Gastrocnemius medialis (tissue), 4 donors: ENCODE measurements around the gene SH2D7. TPM values are rescaled to one million over a fixed set of nuclear protein-coding genes. Genes with fewer than 3 reads are reported as not detected.
A peak's percentile ranks its signal among the peaks of the same experiment; 100 is the strongest.

ENCODE experiments used
- ATAC-seq, 2 donors: fragments of 150-250 bp; one replicate each; pipeline ENCODE4 v1.9.1; 2016
- DNase-seq, 2 donors: peaks; one replicate each; pipeline ENCODE4 v3.0.0-alpha.2; 2019
- H3K27ac ChIP-seq, 4 donors: fragments of 200-600 bp; sonication (generic); 1 replicate in 1 of 4; 2 replicates in 3 of 4; pipeline ENCODE4 v1.5.1; 2016 to 2018; ENCODE audit warnings: mild to moderate bottlenecking in 2 of 4, moderate library complexity in 1 of 4
- H3K27me3 ChIP-seq, 3 donors: fragments of 200-600 bp; sonication (generic) in 2 of 3; 1 replicate in 1 of 3; 2 replicates in 2 of 3; pipeline versions ENCODE4 v1.5.1 to v1.6.0; 2016 to 2019; ENCODE audit warnings: mild to moderate bottlenecking in 1 of 3, moderate library complexity in 1 of 3
- H3K36me3 ChIP-seq, 2 donors: fragments of 200-600 bp; sonication (generic) in 1 of 2; one replicate each; pipeline ENCODE4 v1.5.1; 2017 to 2018
- H3K4me1 ChIP-seq, 2 donors: fragments of 200-600 bp; sonication (generic) in 1 of 2; one replicate each; pipeline ENCODE4 v1.5.1; 2016 to 2017; ENCODE audit warnings: mild to moderate bottlenecking in 2 of 2
- H3K4me3 ChIP-seq, 4 donors: fragments of 200-600 bp; sonication (generic) in 3 of 4; 1 replicate in 1 of 4; 2 replicates in 3 of 4; pipeline ENCODE4 v1.5.1; 2016 to 2019; ENCODE audit warnings: mild to moderate bottlenecking in 2 of 4
- H3K9me3 ChIP-seq, 3 donors: fragments of 200-600 bp; sonication (generic) in 2 of 3; 1 replicate in 1 of 3; 2 replicates in 2 of 3; pipeline ENCODE4 v1.5.1; 2016 to 2019
- CTCF ChIP-seq, 5 experiments: fragments of 450-650 bp in 3 of 5; fragments of 200-600 bp in 2 of 5; sonication (generic) in 2 of 5; IDR thresholded peaks in 4 of 5; conservative IDR thresholded peaks in 1 of 5; 1 replicate in 4 of 5; 2 replicates in 1 of 5; pipeline ENCODE4 v1.5.1; 2016 to 2019; ENCODE audit warnings: antibody characterized with exemption in 5 of 5, mild to moderate bottlenecking in 3 of 5, moderate library complexity in 3 of 5
- POLR2A ChIP-seq, 2 donors: fragments of 450-650 bp; IDR thresholded peaks; one replicate each; pipeline ENCODE4 v1.6.1; 2017; ENCODE audit warnings: antibody characterized with exemption in 2 of 2, mild to moderate bottlenecking in 2 of 2, moderate library complexity in 2 of 2
- in situ Hi-C, 4 donors: fragments of 200-750 bp; cut with MboI; loops; one replicate each; pipeline versions ENCODE4 v1.15.0 to v1.8.0; 2017; ENCODE audit warnings: low sequenced_read_pairs in 4 of 4
- intact Hi-C: fragments of 100-400 bp; cut with DNase I; formaldehyde crosslinking; loops from one replicate; pipeline ENCODE4 v1.15.1; 2023; ENCODE audit warnings: low total_unique reads
- total RNA-seq, 4 donors: library from RNA; depleted of rRNA; stranded (reverse); fragments of >200 nt; gene quantifications; one replicate each; pipeline versions ENCODE4 v1.1.0 to v1.2.3, GENCODE V29; 2016

The SH2D7 gene
- total RNA-seq, 4 donors from 2014 or later = not detected

GRCh38 chr15:78131295-78132061, 39.1 kb downstream of the SH2D7 start, which contains the start of gene CIB2:
CIB2 (minus strand) TSS chr15:78131445; CDS start chr15:78131215, 230 bp downstream.
- in situ Hi-C loops = loop anchor here in 2 of 4 donors (25.0 kb wide), 1 partner anchor 306 kb away; the partner anchor contains the start of gene IREB2 (in 2 of the 2)

GRCh38 chr15:78133801-78134200, 41.4 kb downstream of the SH2D7 start:
- Histone ChIP-seq H3K4me1 (peaks cover 19% of the 10 kb centered on the region in 2 donors), H3K4me3 (no peak overlapping the region), H3K27ac (no peak overlapping the region), H3K9me3 (no peaks in the 10 kb centered on the region), H3K27me3 (no peaks in the 10 kb centered on the region), H3K36me3 (no peaks in the 10 kb centered on the region)
- DNase-seq (no peak), ATAC-seq (no peak)
- in situ Hi-C loops = loop anchor here in 2 of 4 donors (25.0 kb wide), 1 partner anchor 304 kb away; the partner anchor contains the start of gene IREB2 (in 2 of the 2)
- TF ChIP-seq CTCF (IDR thresholded peaks at IDR 0.05 in 4 of 5, conservative IDR thresholded peaks at IDR 0.05 in 1 of 5) = no peak
- no peak for TF ChIP-seq POLR2A (IDR thresholded peaks at IDR 0.05)
- intact Hi-C loops = loop anchor here (5.0 kb wide), 1 partner anchor 44 kb away; no protein-coding TSS in a partner anchor

More at GRCh38 chr15:78131295-78132061, 39.1 kb downstream of the SH2D7 start, which contains the start of gene CIB2:
- Histone ChIP-seq H3K36me3 (no peaks in the 10 kb centered on the region), H3K4me3 (peak within 1 kb of the TSS; percentile 65 to 98 (median 70)), H3K4me1 (peaks cover 21 to 22% of the 10 kb centered on the region in 2 donors), H3K27me3 (no peaks in the 10 kb centered on the region), H3K27ac (peak within 1 kb of the TSS; percentile 69 to 83 (median 75)), H3K9me3 (no peaks in the 10 kb centered on the region)
- ATAC-seq (peak; percentile 71 to 72), DNase-seq (peak; percentile 35 to 54)
- TF ChIP-seq CTCF (IDR thresholded peaks at IDR 0.05 in 4 of 5, conservative IDR thresholded peaks at IDR 0.05 in 1 of 5) = peak; percentile 60 to 95 (median 93)
- no peak for TF ChIP-seq POLR2A (IDR thresholded peaks at IDR 0.05)
- intact Hi-C loops = loop anchor here (1.0 to 5.0 kb wide), 4 partner anchors 18 to 110 kb away; partner anchors contain the start of gene IDH3A

GRCh38 chr15:78139578-78139977, 47.2 kb downstream of the SH2D7 start:
- in situ Hi-C loops = loop anchor here in 2 of 4 donors (25.0 kb wide), 1 partner anchor 298 kb away; the partner anchor contains the start of gene IREB2 (in 2 of the 2)
- H3K27me3 ChIP-seq = no peaks in the 10 kb centered on the region
- ATAC-seq = no peak

DNA sequence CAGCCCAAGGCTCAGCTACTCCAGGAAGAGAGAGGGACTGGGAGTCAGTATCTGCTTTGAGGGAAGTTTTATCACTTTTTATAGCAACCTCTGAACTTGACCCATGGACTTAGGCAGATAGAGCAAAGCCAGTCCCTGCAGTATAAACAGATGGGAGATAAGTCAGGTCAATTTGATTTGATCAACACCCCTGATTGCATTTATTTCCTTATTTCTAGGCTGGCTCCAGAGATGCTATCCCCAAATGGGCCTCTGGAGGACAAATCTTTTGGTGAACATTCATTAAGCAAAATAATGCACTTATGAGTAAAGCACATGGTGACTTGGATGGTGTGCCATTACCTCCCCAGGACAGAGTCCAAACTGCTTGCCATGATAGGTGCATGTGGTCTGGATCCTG, 47.9 kb downstream of the SH2D7 start:
- H3K9me3 ChIP-seq = no peaks in the 10 kb centered on the region
- intact Hi-C loops = loop anchor here (10.0 kb wide), 1 partner anchor 295 kb away; the partner anchor contains the start of gene IREB2
- TF ChIP-seq POLR2A (IDR thresholded peaks at IDR 0.05) (no peak), CTCF (IDR thresholded peaks at IDR 0.05 in 4 of 5, conservative IDR thresholded peaks at IDR 0.05 in 1 of 5) (no peak)
- H3K36me3 ChIP-seq = no peaks in the 10 kb centered on the region
- DNase-seq = no peak
- ATAC-seq = no peak
- H3K4me1 ChIP-seq = no peaks in the 10 kb centered on the region
- no peak overlapping the region for H3K4me3 ChIP-seq
- no peaks in the 10 kb centered on the region for H3K27me3 ChIP-seq
- in situ Hi-C loops = loop anchor here in 2 of 4 donors (25.0 kb wide), 1 partner anchor 297 kb away; the partner anchor contains the start of gene IREB2 (in 2 of the 2)
- H3K27ac ChIP-seq = no peak overlapping the region

More at GRCh38 chr15:78139578-78139977, 47.2 kb downstream of the SH2D7 start:
- no peak overlapping the region for H3K27ac ChIP-seq
- DNase-seq = no peak
- no peaks in the 10 kb centered on the region for H3K4me1 ChIP-seq
- H3K4me3 ChIP-seq = no peak overlapping the region
- TF ChIP-seq POLR2A (IDR thresholded peaks at IDR 0.05) (no peak), CTCF (IDR thresholded peaks at IDR 0.05 in 4 of 5, conservative IDR thresholded peaks at IDR 0.05 in 1 of 5) (no peak)
- H3K36me3 ChIP-seq = no peaks in the 10 kb centered on the region
- intact Hi-C loops = no loop called here
- no peaks in the 10 kb centered on the region for H3K9me3 ChIP-seq
